HS-27A (cell line): ENCODE measurements around the gene LGALS9B.
"Not testable (repeated sequence)": the region's sequence is repeated elsewhere in the genome, so short reads cannot be mapped to it uniquely, and the experiment has no call there.

ENCODE experiments used
- DNase-seq: peaks from one replicate; pipeline ENCODE4 v3.0.0-alpha.2; 2012; ENCODE audit warnings: low read depth, missing footprints

LGALS9B gene

DNA sequence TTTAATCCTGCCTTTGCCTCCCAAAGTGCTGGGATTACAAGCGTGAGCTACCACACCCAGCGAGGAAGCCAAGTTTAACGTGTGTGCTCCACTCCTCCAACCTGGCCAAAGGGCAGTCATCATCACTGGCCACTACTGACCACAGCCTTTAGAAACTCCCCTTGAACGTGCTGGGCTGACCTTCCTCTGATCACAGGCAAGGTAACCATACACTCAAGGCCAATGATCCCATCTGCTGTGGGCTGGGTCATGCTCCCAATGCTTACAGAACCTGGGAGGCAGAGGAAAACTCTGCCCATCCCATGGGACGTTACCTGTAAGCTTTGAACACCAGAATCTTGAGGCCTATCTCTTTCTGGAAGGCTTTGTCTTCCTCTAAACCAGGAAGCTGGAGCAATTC lies 51.9 kb downstream of the LGALS9B start:
- not testable (repeated sequence) for DNase-seq

DNA sequence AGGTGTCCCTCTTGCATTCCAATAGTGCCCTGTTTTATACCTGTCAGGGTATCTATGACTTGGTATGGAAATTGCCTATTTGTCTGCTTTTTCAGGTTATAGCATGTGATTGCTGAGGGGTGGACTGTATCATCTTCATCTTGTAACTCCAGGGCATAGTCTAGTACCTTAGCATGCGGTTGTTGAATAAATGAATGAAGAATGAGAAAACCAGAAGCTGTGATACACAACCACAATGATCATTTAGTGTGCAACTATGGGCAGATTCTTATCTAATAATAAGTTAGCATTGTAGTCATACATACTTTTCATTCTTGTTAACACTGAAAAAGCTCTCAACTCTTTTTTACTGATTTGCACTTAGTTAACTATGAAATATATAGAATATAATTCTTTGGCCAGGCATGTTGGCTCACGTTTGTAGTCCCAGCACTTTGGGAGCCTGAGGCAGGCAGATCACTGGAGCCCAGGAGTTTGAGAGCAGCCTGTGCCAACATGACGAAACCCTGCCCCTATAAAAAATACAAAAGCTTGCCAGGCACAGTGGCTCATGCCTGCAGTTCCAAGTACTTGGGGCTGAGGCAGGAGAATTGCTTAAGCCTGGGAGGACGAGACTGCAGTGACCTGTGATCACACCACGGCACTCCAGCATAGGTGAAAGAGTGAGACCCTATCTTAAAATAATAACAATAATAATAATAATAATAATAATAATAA lies 65.9 kb downstream of the LGALS9B start:
- DNase-seq: not testable (repeated sequence)

DNA sequence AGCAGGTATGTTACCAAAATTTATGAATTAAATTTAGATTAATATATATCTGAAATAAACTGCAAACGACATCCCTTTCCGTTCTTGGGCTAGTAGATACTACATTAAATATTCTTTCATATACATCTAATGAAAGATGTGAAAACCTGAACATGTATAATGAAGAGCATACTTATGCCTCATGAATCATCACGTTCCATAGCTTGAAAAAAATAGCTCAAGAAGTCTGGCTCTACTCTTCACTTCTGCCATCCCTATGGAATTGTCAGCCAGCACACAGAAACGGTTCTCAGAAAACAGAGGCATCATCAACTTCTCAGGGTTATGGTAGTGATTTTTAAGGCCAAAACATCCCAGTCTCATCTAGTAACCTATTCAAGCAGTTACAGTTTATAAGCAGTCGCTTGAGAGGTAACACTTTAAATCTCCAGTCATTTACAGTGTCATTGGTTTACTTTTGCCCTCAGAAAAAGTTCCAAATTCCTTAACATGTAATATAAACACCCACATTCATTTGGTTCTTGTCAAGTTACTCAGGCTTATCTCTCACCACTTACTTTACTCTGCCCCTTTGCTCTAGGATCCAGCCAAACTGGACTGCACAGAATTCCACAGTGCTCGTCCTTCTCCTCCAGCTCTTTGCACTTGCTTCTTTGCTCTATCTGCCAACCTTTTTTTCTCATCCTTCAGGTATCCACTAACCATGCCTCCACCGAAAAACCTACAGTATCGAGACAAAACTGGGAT lies 66.6 kb downstream of the LGALS9B start:
- DNase-seq: not testable (repeated sequence)
